Endodermal cell (in vitro differentiated cells): ENCODE results near the gene IFT122. TPM values are rescaled to one million over a fixed set of nuclear protein-coding genes. Genes with fewer than 3 reads are reported as not detected.

ENCODE experiments used
- DNase-seq: peaks from one replicate; pipeline ENCODE4 v3.0.0-alpha.2; 2017
- H3K27ac ChIP-seq: 2 replicates; pipeline ENCODE4 v1.5.1; 2013; ENCODE audit warnings: mild to moderate bottlenecking, low read depth, low read length, moderate library complexity
- H3K27me3 ChIP-seq: 2 replicates; pipeline ENCODE4 v1.6.1; 2013; ENCODE audit warnings: mild to moderate bottlenecking, low read length, moderate library complexity; ENCODE audit not compliant: insufficient read depth, control insufficient read depth, poor library complexity, severe bottlenecking
- H3K36me3 ChIP-seq: 2 replicates; pipeline ENCODE4 v1.7.0; 2013; ENCODE audit warnings: mild to moderate bottlenecking, low read length, moderate library complexity; ENCODE audit not compliant: control insufficient read depth, insufficient read depth
- H3K4me1 ChIP-seq: one replicate; pipeline ENCODE4 v1.7.0; 2013; ENCODE audit warnings: low read length; ENCODE audit not compliant: control insufficient read depth, insufficient read depth
- H3K4me3 ChIP-seq: 2 replicates; pipeline ENCODE4 v1.5.1; 2013; ENCODE audit warnings: mild to moderate bottlenecking, low read length, moderate library complexity
- H3K9ac ChIP-seq: 2 replicates; pipeline ENCODE4 v1.6.1; 2013; ENCODE audit warnings: mild to moderate bottlenecking, low read length, moderate library complexity; ENCODE audit not compliant: poor library complexity, severe bottlenecking; ENCODE audit errors: extremely low read depth
- H3K9me3 ChIP-seq: 2 replicates; pipeline ENCODE4 v1.6.1; 2013; ENCODE audit warnings: mild to moderate bottlenecking, low read length, moderate library complexity; ENCODE audit not compliant: control insufficient read depth
- H3K27ac Mint-ChIP-seq: 2 replicates; pipeline ENCODE4 v1.8.0; 2020; ENCODE audit warnings: mixed read lengths
- H3K27me3 Mint-ChIP-seq: 2 replicates; pipeline ENCODE4 v1.8.0; 2021; ENCODE audit warnings: mild to moderate bottlenecking, mixed read lengths; ENCODE audit not compliant: insufficient read depth
- H3K36me3 Mint-ChIP-seq: 2 replicates; pipeline ENCODE4 v1.8.0; 2020; ENCODE audit warnings: low read depth, mixed read lengths
- H3K4me1 Mint-ChIP-seq: 2 replicates; pipeline ENCODE4 v1.8.0; 2020; ENCODE audit warnings: mixed read lengths
- H3K4me3 Mint-ChIP-seq: 2 replicates; pipeline ENCODE4 v1.8.0; 2020; ENCODE audit warnings: mild to moderate bottlenecking, moderate library complexity, mixed read lengths
- H3K9me3 Mint-ChIP-seq: 2 replicates; pipeline ENCODE4 v1.8.0; 2020; ENCODE audit warnings: mild to moderate bottlenecking, mixed read lengths
- CTCF ChIP-seq: fragments of 200-600 bp; sonication (generic); conservative IDR thresholded peaks from 2 replicates; pipeline ENCODE4 v1.5.0; 2021; ENCODE audit warnings: antibody characterized with exemption, mild to moderate bottlenecking
- WGBS, 2 experiments: methylation state at CpG; one replicate each; pipeline versions ENCODE4 v1.1.5 to v1.1.7; 2013; ENCODE audit warnings: missing lambda C conversion rate in 2 of 2, mixed read lengths in 1 of 2; ENCODE audit not compliant: insufficient coverage in 1 of 2, insufficient read length in 1 of 2; 5-methylcytosine and 5-hydroxymethylcytosine counted together
- total RNA-seq, 2 donors: library from RNA; stranded (reverse); fragmentation: NEBNext Ultra II Directional in 1 of 2; extraction: Animal tissue kit (Norgen Biotek cat#: 25700) in 1 of 2; gene quantifications; 2 replicates in 1 of 2; 3 replicates in 1 of 2; pipeline ENCODE4 v1.2.1, GENCODE V29; 2021

IFT122 gene
- total RNA-seq, 2 donors from 2014 or later: 36.0 to 46.6 TPM

- Histone ChIP-seq H3K27me3 (no peaks in the 10 kb centered on the region), H3K9me3 (no peaks in the 10 kb centered on the region), H3K9ac (no peak overlapping the region), H3K4me3 (no peak overlapping the region), H3K27ac (no peak overlapping the region), H3K4me1 (peaks cover under 1% of the 10 kb centered on the region), H3K36me3 (no peaks in the 10 kb centered on the region)
- Mint-ChIP-seq H3K4me1 (peaks cover 20% of the 10 kb centered on the region), H3K27ac (no peak overlapping the region), H3K9me3 (no peaks in the 10 kb centered on the region), H3K27me3 (no peaks in the 10 kb centered on the region), H3K4me3 (no peak overlapping the region), H3K36me3 (no peaks in the 10 kb centered on the region)
- 91 to 92% methylated on average over 7 to 11 of the region's 11 CpGs for WGBS, 2 experiments
- no peak for DNase-seq
- no peak for TF ChIP-seq CTCF
Measured at GRCh38 chr3:129540776-129541516, 100.9 kb downstream of the IFT122 start.

- Mint-ChIP-seq H3K9me3 (no peaks in the 10 kb centered on the region), H3K36me3 (no peaks in the 10 kb centered on the region), H3K27ac (no peak overlapping the region), H3K4me1 (peaks cover 18% of the 10 kb centered on the region), H3K27me3 (no peaks in the 10 kb centered on the region), H3K4me3 (no peak overlapping the region)
- no peaks in the 10 kb centered on the region for H3K9me3 ChIP-seq
- no peaks in the 10 kb centered on the region for H3K36me3 ChIP-seq
- no peak for DNase-seq
- no peak overlapping the region for H3K4me3 ChIP-seq
- no peak overlapping the region for H3K27ac ChIP-seq
- H3K9ac ChIP-seq: no peak overlapping the region
- 93 to 100% methylated on average over 1 to 5 of the region's 5 CpGs for WGBS, 2 experiments
- no peaks in the 10 kb centered on the region for H3K4me1 ChIP-seq
- no peaks in the 10 kb centered on the region for H3K27me3 ChIP-seq
- no peak for TF ChIP-seq CTCF
Measured at GRCh38 chr3:129542747-129543146, 102.7 kb downstream of the IFT122 start.

- Histone ChIP-seq H3K9me3 (no peaks in the 10 kb centered on the region), H3K36me3 (no peaks in the 10 kb centered on the region), H3K9ac (no peak within 1 kb of the TSS), H3K4me3 (no peak within 1 kb of the TSS), H3K27ac (no peak within 1 kb of the TSS), H3K4me1 (no peaks in the 10 kb centered on the region), H3K27me3 (no peaks in the 10 kb centered on the region)
- no peak for TF ChIP-seq CTCF
- DNase-seq: no peak
- Mint-ChIP-seq H3K27ac (no peak within 1 kb of the TSS), H3K4me3 (no peak within 1 kb of the TSS), H3K4me1 (peaks cover 18% of the 10 kb centered on the region), H3K36me3 (no peaks in the 10 kb centered on the region), H3K9me3 (no peaks in the 10 kb centered on the region), H3K27me3 (no peaks in the 10 kb centered on the region)
- WGBS, 2 experiments: 90% methylated on average over 10 to 16 of the region's 16 CpGs
Measured at GRCh38 chr3:129543156-129543790, 103.2 kb downstream of the IFT122 start, which contains the start of gene H1-8. TSS of gene H1-8 (plus strand) at chr3:129543175. CDS start at chr3:129543219, 44 bp downstream.
